ENCODE measurements around the gene DYNLT2.

The DYNLT2 gene

DNA sequence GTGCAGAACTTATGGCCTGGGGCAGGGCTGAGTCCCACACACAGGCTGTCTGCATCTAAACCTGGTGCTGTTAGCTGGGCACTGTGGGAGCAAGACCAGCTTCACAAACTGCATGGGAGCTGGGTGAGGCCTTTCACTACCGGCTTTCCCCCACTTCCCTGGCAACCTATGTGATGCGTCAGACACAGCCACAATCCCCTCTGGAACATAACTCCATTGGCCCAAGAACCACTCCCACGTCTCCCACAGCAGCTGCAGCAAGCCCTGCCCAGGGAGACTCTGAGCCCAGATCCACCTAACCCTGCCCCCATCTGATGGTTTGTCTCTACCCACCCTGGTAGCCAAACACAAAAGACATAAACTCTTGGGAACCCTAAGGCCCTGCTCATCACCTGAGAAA, 58.9 kb downstream of the DYNLT2 start:
- no peak for DNase-seq

DNA sequence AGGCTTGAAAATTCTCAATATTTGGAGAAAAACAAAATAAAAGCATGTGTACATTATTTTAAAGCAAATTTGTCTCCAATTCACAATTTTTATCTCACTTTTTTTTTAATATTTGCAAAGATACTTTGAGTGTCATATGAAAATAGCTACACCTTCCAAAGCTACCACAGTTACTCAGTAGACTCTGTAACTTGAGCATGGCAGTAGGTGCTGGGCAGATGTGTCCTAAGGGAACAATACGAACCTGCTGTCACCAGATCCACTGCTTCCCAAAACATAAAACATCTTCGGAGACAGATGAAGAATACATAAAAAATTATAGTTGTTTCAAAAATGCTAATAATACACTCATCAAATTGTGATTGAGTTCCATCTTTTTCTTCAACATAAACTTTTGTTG, 60.1 kb downstream of the DYNLT2 start:
- DNase-seq = no peak

All from T1000 (cell line).